Colonic mucosa (tissue), 4 donors: ENCODE measurements around the gene THSD4. TPM values are rescaled to one million over a fixed set of nuclear protein-coding genes. Genes with fewer than 3 reads are reported as not detected.

ENCODE experiments used
- DNase-seq: peaks from one replicate; pipeline ENCODE4 v3.0.0-alpha.2; 2020
- H3K27ac ChIP-seq: fragments of 200-600 bp; one replicate; pipeline ENCODE4 v1.8.0; 2021
- H3K27me3 ChIP-seq: fragments of 200-600 bp; one replicate; pipeline ENCODE4 v1.8.0; 2021
- H3K36me3 ChIP-seq: fragments of 200-600 bp; one replicate; pipeline ENCODE4 v1.8.0; 2021
- H3K4me1 ChIP-seq: fragments of 200-600 bp; one replicate; pipeline ENCODE4 v1.8.0; 2021; ENCODE audit warnings: mild to moderate bottlenecking
- H3K4me3 ChIP-seq: fragments of 200-600 bp; one replicate; pipeline ENCODE4 v1.8.0; 2021
- H3K9ac ChIP-seq, 2 donors: one replicate each; pipeline ENCODE4 v1.7.0; 2013; ENCODE audit warnings: control low read depth in 2 of 2, low read depth in 2 of 2, low read length in 2 of 2
- H3K9me3 ChIP-seq: fragments of 200-600 bp; one replicate; pipeline ENCODE4 v1.8.0; 2021
- CTCF ChIP-seq: fragments of 200-600 bp; IDR thresholded peaks from one replicate; pipeline ENCODE4 v1.8.0; 2022; ENCODE audit warnings: antibody characterized with exemption, mild to moderate bottlenecking
- intact Hi-C: fragments of 100-400 bp; cut with DNase I; formaldehyde crosslinking; loops from one replicate; pipeline ENCODE4 v1.14.1; 2022
- total RNA-seq, 2 donors: library from RNA; stranded (reverse); fragmentation: NEBNext Ultra II Directional in 1 of 2; extraction: Animal tissue kit (Norgen Biotek cat#: 25700) in 1 of 2; gene quantifications; one replicate each; pipeline ENCODE4 v1.2.1, GENCODE V29; 2021
- donor health status: healthy.
- donor health status: DM: no; HTN: no; CAD: no.
- donor health status: DM: no; HTN: no; CAD: no.

The THSD4 gene
- total RNA-seq, 2 donors from 2014 or later = 18.8 to 23.5 TPM

- H3K27me3 ChIP-seq = no peaks in the 10 kb centered on the region
- no peak overlapping the region for H3K4me3 ChIP-seq
- peak overlapping the region; percentile 68 for H3K27ac ChIP-seq
- no peak for TF ChIP-seq CTCF
- H3K9me3 ChIP-seq = no peaks in the 10 kb centered on the region
- intact Hi-C loops = no loop called here
- peak overlapping the region in 1 of 2 donors; percentile 42 for H3K9ac ChIP-seq
- no peaks in the 10 kb centered on the region for H3K36me3 ChIP-seq
- H3K4me1 ChIP-seq = no peaks in the 10 kb centered on the region
- DNase-seq = peak; percentile 88
Measured at GRCh38 chr15:71294911-71295602, 179.8 kb downstream of the THSD4 start.

GRCh38 chr15:71295603-71296314 is 180.5 kb downstream of the THSD4 start:
- no peak for DNase-seq
- intact Hi-C loops = no loop called here

GRCh38 chr15:71296315-71296679 is 181.0 kb downstream of the THSD4 start:
- no peaks in the 10 kb centered on the region for H3K4me1 ChIP-seq
- DNase-seq = peak; percentile 68
- peak overlapping the region in 1 of 2 donors; percentile 36 for H3K9ac ChIP-seq
- no peaks in the 10 kb centered on the region for H3K27me3 ChIP-seq
- H3K27ac ChIP-seq = peak overlapping the region; percentile 68
- intact Hi-C loops = no loop called here
- TF ChIP-seq CTCF = no peak
- no peaks in the 10 kb centered on the region for H3K9me3 ChIP-seq
- H3K36me3 ChIP-seq = no peaks in the 10 kb centered on the region
- H3K4me3 ChIP-seq = no peak overlapping the region

More at GRCh38 chr15:71295603-71296314, 180.5 kb downstream of the THSD4 start:
- TF ChIP-seq CTCF = no peak
- Histone ChIP-seq H3K4me1 (no peaks in the 10 kb centered on the region), H3K9me3 (no peaks in the 10 kb centered on the region), H3K9ac (peak overlapping the region in 1 of 2 donors; percentile 36), H3K27ac (peak overlapping the region; percentile 68), H3K27me3 (no peaks in the 10 kb centered on the region), H3K36me3 (no peaks in the 10 kb centered on the region), H3K4me3 (no peak overlapping the region)

- intact Hi-C loops = no loop called here
- no peak overlapping the region for H3K27ac ChIP-seq
Measured at GRCh38 chr15:71301958-71302621, 186.8 kb downstream of the THSD4 start.

More at GRCh38 chr15:71301958-71302621, 186.8 kb downstream of the THSD4 start:
- no peaks in the 10 kb centered on the region for H3K9me3 ChIP-seq
- H3K27me3 ChIP-seq = no peaks in the 10 kb centered on the region
- no peak overlapping the region for H3K4me3 ChIP-seq
- DNase-seq = no peak
- no peaks in the 10 kb centered on the region for H3K36me3 ChIP-seq
- TF ChIP-seq CTCF = no peak
- H3K4me1 ChIP-seq = no peaks in the 10 kb centered on the region
- no peak overlapping the region for H3K9ac ChIP-seq
